ENCODE data around the gene SNX20.

- TF ChIP-seq CTCF (IDR thresholded peaks at IDR 0.05 in 4 of 5, conservative IDR thresholded peaks at IDR 0.05 in 1 of 5) (no peak), POLR2A (IDR thresholded peaks at IDR 0.05) (no peak)
Observed at GRCh38 chr16:50711040-50711439, 29.9 kb upstream of the SNX20 start.

Measured in gastrocnemius medialis (tissue), 4 donors.